ENCODE data around the gene HCRT. TPM values are rescaled to one million over a fixed set of nuclear protein-coding genes. Genes with fewer than 3 reads are reported as not detected.

Gene HCRT
- total and polyA plus RNA-seq, 2 of the 8 experiments (the other 6 are each of a cell fraction or from before 2014, with no cell fraction given) = not detected

DNA sequence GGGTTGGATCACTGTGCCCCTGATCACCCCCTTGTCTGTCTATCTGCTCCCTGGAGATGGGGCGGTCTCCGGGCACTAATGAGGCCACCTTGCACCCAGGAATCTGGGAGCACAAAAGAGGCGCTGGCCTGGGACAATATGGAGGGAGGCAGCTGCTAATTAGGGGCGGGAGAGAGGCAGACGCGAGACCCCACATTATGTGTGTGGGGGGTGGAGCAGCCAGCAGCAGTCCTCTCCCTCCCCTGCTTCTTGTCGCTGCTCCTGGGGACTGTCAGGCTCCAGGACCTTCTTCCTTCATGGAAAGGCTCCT is 324 bp upstream of the HCRT start:
- no peak overlapping the region for H3K4me2 ChIP-seq (ENCODE audit: insufficient read depth in 1 of 2, low read depth in 2 of 2, low read length in 2 of 2)
- H3K23ac ChIP-seq (ENCODE audit: insufficient read length) = no peak overlapping the region
- no peak overlapping the region for H2BK120ac ChIP-seq (replicated peaks; ENCODE audit: low read depth, low read length)
- CTCF ChIA-PET (ENCODE audit: partially characterized antibody) = interaction anchor here (0.6 to 5.1 kb wide), 10 partner anchors 9 to 339 kb away, joined by 3 to 28 read pairs (median 3); partner anchors contain the start of gene GHDC
- H3K79me1 ChIP-seq (ENCODE audit: low read depth, low read length) = no peaks in the 10 kb centered on the region
- H2BK20ac ChIP-seq (ENCODE audit: low read length) = no peak overlapping the region
- no peaks in the 10 kb centered on the region for H3K79me2 ChIP-seq (ENCODE audit: control insufficient read depth in 1 of 2, insufficient read depth in 2 of 2, low read length in 2 of 2)
- no peak overlapping the region for H4K8ac ChIP-seq (ENCODE audit: extremely low read depth, insufficient read depth, low read length)
- no peak overlapping the region for H3K56ac ChIP-seq (replicated peaks; ENCODE audit: insufficient read length, low read depth, low read length)
- H3K9ac ChIP-seq (replicated peaks in 1 of 4; ENCODE audit: extremely low read depth in 1 of 4, low read depth in 3 of 4, low read length in 3 of 4) = no peak overlapping the region
- POLR2A ChIA-PET (ENCODE audit: partially characterized antibody) = interaction anchor here (0.9 to 1.3 kb wide), 3 partner anchors 65 to 342 kb away, joined by 3 to 5 read pairs (median 3); partner anchors contain the start of gene KAT2A
- H3K27me3 ChIP-seq (replicated peaks in 1 of 4; ENCODE audit: control insufficient read depth in 3 of 4, extremely low read depth in 1 of 4, insufficient read depth in 3 of 4, low read length in 3 of 4) = peaks cover 7 to 50% (median 39%) of the 10 kb centered on the region in 4 experiments
- H2BK5ac ChIP-seq (ENCODE audit: low read depth, low read length) = no peak overlapping the region
- no peak overlapping the region for H3K4ac ChIP-seq (replicated peaks; ENCODE audit: insufficient read length, low read depth, low read length)
- no peak overlapping the region for H2AFZ ChIP-seq (ENCODE audit: low read length)
- no peaks in the 10 kb centered on the region for H3K9me3 ChIP-seq (ENCODE audit: insufficient read depth in 2 of 2, low read depth in 1 of 2, low read length in 1 of 2)
- H3K23me2 ChIP-seq (ENCODE audit: low read depth, low read length) = peaks cover 9% of the 10 kb centered on the region; the same call in 1 of the 2 replicates
- H2AK5ac ChIP-seq (ENCODE audit: low read depth, low read length) = no peak overlapping the region
- no peak overlapping the region for H3K18ac ChIP-seq (ENCODE audit: extremely low read depth, low read length)
- no peak overlapping the region for H3K4me3 ChIP-seq (ENCODE audit: extremely low read depth in 1 of 4, insufficient read depth in 2 of 4, low read depth in 3 of 4, low read length in 4 of 4)
- no peak overlapping the region for H4K5ac ChIP-seq (ENCODE audit: insufficient read length, low read depth, low read length)
- H2BK12ac ChIP-seq (ENCODE audit: low read depth, low read length) = no peak overlapping the region
- H4K20me1 ChIP-seq (replicated peaks in 1 of 2; ENCODE audit: control insufficient read depth in 1 of 2, insufficient read depth in 2 of 2, low read length in 2 of 2) = no peaks in the 10 kb centered on the region
- H2BK15ac ChIP-seq (ENCODE audit: low read length) = no peak overlapping the region
- DNase-seq (ENCODE audit: low read depth in 1 of 2, low spot score in 2 of 2) = no peak
- FAIRE-seq = no peak
- no peak overlapping the region for H3K27ac ChIP-seq (ENCODE audit: low read depth, low read length)
- 84% methylated on average over 3 of the region's 7 CpGs; no CpG with 5 or more reads in 1 of the 2 experiments for WGBS, 2 experiments (ENCODE audit: extremely low coverage in 1 of 2, insufficient coverage in 1 of 2, insufficient read length in 1 of 2, insufficient replicate concordance in 2 of 2, low coverage in 1 of 2, low lambda C conversion rate in 2 of 2, missing lambda C conversion rate in 1 of 2)
- H3K36me3 ChIP-seq (ENCODE audit: control insufficient read depth in 2 of 4, insufficient read depth in 4 of 4, low read length in 3 of 4) = no peaks in the 10 kb centered on the region
- no peak overlapping the region for H3K14ac ChIP-seq (ENCODE audit: insufficient read length)
- no peak overlapping the region for H4K91ac ChIP-seq (replicated peaks; ENCODE audit: insufficient read length, low read length)
- H3K4me1 ChIP-seq (replicated peaks in 1 of 4; ENCODE audit: control insufficient read depth in 3 of 4, insufficient read depth in 4 of 4, low read length in 3 of 4) = peaks cover 0 to 14% (median 11%) of the 10 kb centered on the region in 4 experiments; a peak in 5 of 7 replicates
- no peak for TF ChIP-seq SIN3A (conservative IDR thresholded peaks at IDR 0.05 in 1 of 2, IDR thresholded peaks at IDR 0.05 in 1 of 2; ENCODE audit: low read depth in 1 of 2, low read length in 2 of 2)
- TF ChIP-seq JUND (IDR thresholded peaks at IDR 0.05; ENCODE audit: low read length) = no peak
- TF ChIP-seq EGR1 (IDR thresholded peaks at IDR 0.05; ENCODE audit: borderline replicate concordance, low read depth, low read length) = no peak
- no peak for TF ChIP-seq BACH1 (IDR thresholded peaks at IDR 0.05; ENCODE audit: low read length)
- no peak for TF ChIP-seq CBX8 (IDR thresholded peaks at IDR 0.05; ENCODE audit: borderline replicate concordance, low read depth, low read length)
- TF ChIP-seq TCF12 (IDR thresholded peaks at IDR 0.05; ENCODE audit: low read depth, low read length) = no peak
- no peak for TF ChIP-seq GTF2F1 (IDR thresholded peaks at IDR 0.05; ENCODE audit: borderline replicate concordance, low read depth, low read length)
- no peak for TF ChIP-seq NRF1 (IDR thresholded peaks at IDR 0.05; ENCODE audit: low read depth, low read length)
- TF ChIP-seq, protein P1, sequence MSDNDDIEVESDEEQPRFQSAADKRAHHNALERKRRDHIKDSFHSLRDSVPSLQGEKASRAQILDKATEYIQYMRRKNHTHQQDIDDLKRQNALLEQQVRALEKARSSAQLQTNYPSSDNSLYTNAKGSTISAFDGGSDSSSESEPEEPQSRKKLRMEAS (IDR thresholded peaks at IDR 0.05) = no peak
- no peak for TF ChIP-seq CREB1 (IDR thresholded peaks at IDR 0.05)
- no peak for TF ChIP-seq CEBPB (IDR thresholded peaks at IDR 0.05; ENCODE audit: low read depth, low read length)
- TF ChIP-seq TBP (IDR thresholded peaks at IDR 0.05; ENCODE audit: low read depth, low read length) = no peak
- TF ChIP-seq BCL11A (IDR thresholded peaks at IDR 0.05; ENCODE audit: low read depth in 2 of 2, low read length in 2 of 2) = no peak
- TF ChIP-seq KDM4A (IDR thresholded peaks at IDR 0.05; ENCODE audit: low read depth, low read length, severe bottlenecking) = no peak
- TF ChIP-seq HDAC6 (IDR thresholded peaks at IDR 0.05; ENCODE audit: low read depth, low read length) = no peak
- TF ChIP-seq CTBP2 (IDR thresholded peaks at IDR 0.05; ENCODE audit: borderline replicate concordance, insufficient read depth, insufficient read length, low read length) = no peak

Measured in H1 (cell line).